HG02981 (cell line): ENCODE data around the gene MXD1.
"Not testable (repeated sequence)": the region's sequence is repeated elsewhere in the genome, so short reads cannot be mapped to it uniquely, and the experiment has no call there.

Experiments used
- ATAC-seq: cut with Tn5 transposase; IDR thresholded peaks from one replicate; pipeline ENCODE4 v1.9.1; 2021; ENCODE audit warnings: mild to moderate bottlenecking, moderate library complexity; ENCODE audit not compliant: unreplicated experiment

The MXD1 gene

GRCh38 chr2:69950671-69951070 is 35.8 kb downstream of the MXD1 start:
- ATAC-seq, result not testable (repeated sequence)

DNA sequence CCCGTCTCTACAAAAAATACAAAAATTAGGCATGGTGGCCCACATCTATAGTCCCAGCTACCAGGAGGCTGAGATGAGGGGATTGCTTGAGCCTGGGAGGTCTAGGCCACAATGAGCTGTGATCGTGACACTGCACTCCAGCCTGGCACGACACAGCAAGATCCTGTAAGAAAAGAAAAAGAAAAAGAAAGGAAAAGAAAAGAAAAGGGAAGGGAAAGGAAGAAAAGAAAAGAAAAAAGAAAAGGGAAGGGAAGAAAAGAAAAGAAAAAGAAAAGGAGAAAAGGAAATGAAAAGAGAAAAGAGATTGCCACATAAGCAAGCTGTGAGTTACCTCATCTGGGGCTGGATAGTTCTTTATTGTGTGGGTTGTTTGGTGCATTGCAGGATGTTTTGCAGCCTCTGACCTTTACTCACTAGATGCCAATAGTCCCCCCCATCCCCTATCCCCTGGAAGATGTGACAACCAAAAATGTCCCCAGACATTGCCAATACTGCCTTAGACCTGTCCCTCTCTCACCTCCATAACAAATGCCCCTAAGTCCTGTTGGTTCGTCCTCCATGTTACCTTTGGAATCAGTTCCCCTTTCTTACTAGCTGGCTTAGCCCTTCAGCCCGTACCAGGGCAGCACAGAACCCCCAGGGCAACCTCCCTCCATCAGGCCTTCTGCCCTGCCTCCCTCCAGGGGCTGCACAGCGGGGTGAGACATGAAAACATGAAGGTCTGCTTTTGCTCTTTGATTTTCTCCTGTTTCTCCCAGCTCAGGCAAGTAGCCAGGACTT is 37.6 kb downstream of the MXD1 start:
- ATAC-seq, result no peak

- ATAC-seq, result no peak
Measured at GRCh38 chr2:69954084-69954483, 39.2 kb downstream of the MXD1 start.

DNA sequence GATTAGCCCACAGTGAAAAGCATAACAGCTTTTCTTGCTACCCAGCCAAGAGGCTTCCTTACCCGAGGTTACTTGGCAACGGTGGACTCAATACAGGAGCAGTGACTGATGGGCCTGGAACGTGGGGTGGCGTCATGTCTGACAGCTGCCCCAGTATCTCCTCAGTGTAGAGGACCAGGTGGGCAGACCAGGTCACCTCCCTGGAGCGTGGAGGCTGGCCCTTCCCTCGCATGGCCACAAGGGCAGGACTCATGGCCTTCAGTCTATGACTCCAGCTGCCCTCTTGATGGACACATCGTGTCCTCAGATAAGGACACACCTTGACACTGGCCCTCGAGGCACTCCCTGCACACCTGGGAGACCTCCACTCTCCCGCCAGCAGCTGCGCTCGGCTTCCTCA is 40.1 kb downstream of the MXD1 start:
- no peak for ATAC-seq

- ATAC-seq, result no peak
Measured at GRCh38 chr2:69956475-69956979, 41.6 kb downstream of the MXD1 start.

DNA sequence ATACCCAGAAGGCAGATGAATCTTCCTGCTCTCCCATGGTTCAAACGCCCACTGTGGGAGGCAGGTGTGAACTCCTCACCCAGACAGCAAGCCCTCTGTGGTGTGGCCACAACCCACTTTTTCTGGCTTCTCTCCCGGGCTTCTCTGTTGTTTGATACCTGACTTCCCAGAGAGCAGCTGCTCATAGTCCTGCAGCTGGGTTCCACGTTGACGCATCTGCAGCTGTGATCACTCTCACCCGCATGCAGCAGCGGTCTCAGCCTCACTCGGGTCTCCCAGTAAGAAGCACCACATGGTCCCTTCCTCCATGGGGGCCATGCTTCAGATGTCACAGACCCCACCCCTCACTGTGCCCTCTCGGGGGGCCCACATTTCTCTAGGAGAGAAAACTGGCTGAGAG is 43.1 kb downstream of the MXD1 start:
- ATAC-seq, result no peak

- no peak for ATAC-seq
Measured at GRCh38 chr2:69958480-69958879, 43.6 kb downstream of the MXD1 start.

DNA sequence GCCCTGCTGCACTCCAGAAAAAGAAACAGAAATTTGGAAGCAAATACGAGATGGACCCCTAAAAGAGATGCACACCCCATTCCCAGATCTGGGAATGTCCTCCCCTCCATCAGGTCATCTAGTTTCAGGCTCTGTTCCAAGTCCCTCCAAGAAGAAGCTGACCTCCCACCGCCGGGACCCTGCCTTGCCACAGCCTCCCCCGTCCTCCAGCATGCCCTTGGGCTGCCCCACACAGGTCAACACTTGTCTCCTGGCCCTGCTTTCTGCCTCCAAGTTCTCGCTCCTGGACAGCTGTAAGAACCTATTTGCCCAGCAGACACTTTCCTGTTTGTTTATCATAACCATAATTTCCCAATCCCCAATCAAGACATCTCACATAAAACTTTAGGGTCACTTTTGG is 44.5 kb downstream of the MXD1 start:
- ATAC-seq, result no peak

GRCh38 chr2:69960821-69961220 is 45.9 kb downstream of the MXD1 start:
- ATAC-seq, result no peak

DNA sequence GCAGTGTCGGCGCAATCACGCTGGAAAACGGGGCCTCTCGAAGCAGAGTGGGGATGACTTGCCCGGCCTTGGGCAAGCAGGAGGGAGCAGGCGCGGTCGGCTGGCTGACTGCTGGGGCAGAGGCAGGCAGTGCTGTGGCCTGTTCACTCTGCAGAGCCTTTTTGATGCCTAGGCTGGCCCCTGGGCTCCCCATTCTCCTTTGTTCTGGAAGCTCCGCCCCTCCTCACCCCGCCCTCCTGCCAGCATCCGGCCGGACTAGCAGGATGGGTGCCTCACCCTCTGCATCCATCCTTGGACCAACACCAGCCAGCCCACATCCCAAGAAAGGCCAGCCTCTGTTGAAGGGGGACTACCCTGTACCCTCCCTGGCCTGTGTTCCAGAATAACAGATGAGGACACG is 46.6 kb downstream of the MXD1 start, which contains the start of gene ASPRV1:
Gene ASPRV1 (minus strand): TSS at position 136 of the 400 bp plus-strand sequence. CDS start 195 bp downstream, outside the sequence.
- no peak for ATAC-seq

DNA sequence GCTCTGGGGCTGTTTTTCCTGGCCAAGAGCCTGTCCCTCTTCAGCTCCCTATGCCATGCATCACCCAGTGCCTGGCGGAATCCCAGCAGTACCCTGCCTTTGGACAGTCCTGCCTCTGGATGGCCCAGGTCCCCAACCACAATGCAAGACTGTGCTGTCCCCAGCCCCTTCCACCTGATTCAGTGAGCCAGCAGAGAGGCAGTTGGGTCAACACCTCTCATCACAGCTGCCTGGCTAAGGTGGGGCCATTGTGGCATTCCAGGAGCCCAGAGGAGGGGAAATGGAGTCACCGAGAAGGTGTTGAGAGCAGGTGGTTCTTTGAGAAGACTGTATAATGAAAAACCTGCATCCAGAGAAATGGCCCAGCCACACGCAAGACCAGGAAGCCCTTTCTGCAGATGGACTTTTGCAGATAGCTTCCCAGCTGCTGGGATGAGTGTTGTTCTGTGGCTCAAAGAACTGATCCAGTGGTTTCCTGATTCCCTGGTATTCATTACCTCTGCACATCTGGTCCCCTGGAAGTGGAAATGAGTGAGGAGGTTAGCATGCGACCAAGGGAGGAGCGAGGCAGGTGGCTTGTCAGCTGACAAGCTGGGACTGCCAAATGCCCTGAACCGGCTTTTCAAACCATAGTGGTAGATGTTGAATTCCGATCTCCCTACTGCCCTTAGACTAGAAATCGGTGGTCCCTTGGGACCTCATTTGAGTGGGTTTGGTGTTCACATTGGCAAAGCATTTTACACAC is 48.2 kb downstream of the MXD1 start:
- no peak for ATAC-seq

GRCh38 chr2:69964353-69964841 is 49.5 kb downstream of the MXD1 start:
- ATAC-seq, result no peak

DNA sequence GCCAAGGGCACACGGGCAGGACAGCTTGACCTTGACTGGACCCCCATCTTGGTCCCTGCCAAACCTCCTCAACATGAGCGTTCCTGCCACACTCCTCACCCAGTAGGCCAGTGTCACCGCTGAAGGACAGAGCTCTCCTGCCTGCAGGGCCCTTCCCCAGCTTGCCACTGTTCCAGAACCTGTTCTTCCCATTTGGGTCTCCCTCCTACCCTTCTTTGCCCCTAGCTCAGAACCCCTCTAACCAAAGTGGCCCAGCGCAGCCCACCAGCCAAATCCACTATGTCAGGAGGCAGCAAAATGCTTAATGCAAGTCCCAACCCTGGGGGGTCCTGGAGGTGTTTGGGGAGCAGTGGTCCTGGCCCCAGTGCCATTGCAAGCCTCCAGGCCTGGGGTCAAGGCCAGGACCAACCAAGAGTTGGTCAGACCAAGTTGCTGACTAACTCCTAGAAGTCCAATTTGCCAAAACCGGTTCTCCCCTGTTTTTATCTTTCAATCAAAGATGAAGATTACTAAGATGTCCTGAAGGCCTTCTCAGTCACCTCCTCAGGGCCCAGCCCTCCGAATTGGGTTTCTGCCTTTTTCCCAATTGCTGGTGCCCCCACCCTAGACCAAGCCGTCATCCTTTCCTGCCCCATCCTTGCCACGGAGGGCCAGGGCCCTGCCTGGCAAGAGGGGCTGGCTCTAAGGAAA is 51.0 kb downstream of the MXD1 start:
- ATAC-seq, result no peak

GRCh38 chr2:69966496-69966895 is 51.6 kb downstream of the MXD1 start:
- no peak for ATAC-seq

- ATAC-seq, result no peak
Measured at GRCh38 chr2:69968609-69969008, 53.7 kb downstream of the MXD1 start.

GRCh38 chr2:69969126-69969983 is 54.4 kb downstream of the MXD1 start:
- ATAC-seq, result no peak

- no peak for ATAC-seq
Measured at GRCh38 chr2:69969991-69970390, 55.1 kb downstream of the MXD1 start.

GRCh38 chr2:69972822-69973221 is 57.9 kb downstream of the MXD1 start:
- ATAC-seq, result no peak

DNA sequence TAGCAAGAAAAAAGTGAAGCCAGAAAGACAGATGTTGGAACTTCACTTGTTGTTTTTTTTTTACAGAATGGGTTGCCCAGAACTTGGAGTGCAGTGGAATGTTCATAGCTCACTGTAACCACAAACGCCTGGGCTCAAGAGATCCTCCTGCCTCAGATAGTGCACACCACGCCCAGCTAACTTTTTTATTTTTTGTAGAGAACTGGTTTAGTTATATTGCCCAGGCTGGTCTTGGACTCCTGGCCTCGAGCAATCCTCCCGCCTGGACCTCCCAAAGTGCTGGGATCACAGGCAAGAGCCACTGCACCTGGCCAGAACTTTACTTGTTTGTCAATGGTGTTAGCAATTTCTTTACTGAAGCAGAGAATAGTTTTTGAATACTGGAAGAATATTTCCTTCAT is 58.4 kb downstream of the MXD1 start:
- ATAC-seq, result no peak

DNA sequence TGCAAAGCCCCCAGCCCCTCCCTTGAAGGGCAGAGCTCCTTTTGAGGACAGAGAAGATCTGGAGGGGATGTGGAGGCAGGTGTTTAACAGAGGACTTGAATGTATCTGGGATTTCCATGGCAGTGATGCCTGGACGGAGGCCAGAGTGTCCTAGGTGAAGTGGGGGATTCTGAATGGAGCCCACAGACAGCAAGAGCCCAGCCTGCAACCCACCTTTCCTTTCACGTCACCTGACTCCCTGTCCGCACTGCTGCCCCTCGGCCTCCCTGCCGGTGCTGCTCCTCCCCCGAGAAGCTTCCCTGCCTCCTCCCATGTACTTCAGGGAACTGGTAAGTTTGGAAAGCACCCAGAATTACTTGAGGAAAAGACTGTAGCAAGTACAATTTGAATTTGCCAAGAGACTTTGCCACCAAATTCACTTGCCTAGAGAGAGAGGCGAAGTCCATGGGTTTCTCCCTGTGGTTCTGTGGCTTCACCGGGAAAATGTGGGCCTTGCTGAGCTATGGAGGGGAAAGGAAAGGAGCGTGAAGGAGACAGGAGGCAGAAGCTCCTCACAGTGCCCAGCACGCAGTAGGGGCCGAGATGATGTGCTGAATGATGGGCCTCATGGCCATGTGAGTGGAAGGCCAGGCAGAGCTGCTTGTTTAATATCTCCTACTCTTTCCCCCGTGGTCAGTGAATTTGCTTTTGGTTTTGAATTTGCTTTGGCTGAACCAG is 60.4 kb downstream of the MXD1 start:
- no peak for ATAC-seq
